Femur (tissue), 1 donor: ENCODE results near the gene STK35.

ENCODE experiments used
- DNase-seq: peaks from one replicate; pipeline ENCODE4 v3.0.0-alpha.2; 2017

The STK35 gene

GRCh38 chr20:2108498-2108897, 6.9 kb downstream of the STK35 start:
- DNase-seq = no peak

GRCh38 chr20:2108987-2109386, 7.4 kb downstream of the STK35 start:
- no peak for DNase-seq

DNA sequence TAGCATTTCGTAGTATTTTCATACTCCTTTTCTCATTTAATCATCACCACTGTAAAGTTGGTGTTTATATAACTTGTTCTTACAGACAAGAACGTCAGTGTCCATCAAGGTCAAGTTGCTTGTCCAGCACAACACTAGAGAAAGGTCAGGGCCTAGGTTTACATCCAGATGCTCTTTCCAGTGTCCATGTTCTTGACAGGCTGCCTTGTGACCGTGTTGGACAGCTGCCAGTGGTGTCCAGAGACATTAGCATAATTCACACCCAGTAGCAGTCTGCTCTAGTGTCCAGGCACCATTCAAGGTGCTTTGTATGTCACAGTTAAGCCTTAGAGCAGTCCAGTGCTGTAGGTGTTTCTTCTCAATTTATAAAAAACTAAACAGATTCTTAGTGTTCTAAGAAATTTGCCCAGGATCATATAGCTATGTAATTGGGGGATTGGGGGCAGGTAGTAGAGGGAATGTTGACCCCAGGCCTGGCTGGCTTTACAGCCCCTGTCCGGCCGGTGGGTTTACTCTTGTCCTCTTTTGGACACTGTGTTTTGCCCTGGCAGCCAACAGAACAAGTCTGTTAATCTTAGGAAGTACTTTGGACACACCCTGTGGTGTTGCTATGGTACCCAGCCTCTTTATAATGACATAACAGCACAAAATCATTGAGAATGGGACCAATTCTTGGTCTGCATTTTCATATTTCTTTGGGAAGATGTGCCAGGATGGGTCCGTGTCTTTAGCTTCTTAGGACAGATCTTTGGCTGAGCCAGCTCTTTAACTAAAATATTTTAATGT, 8.0 kb downstream of the STK35 start:
- peak; percentile 43 for DNase-seq

DNA sequence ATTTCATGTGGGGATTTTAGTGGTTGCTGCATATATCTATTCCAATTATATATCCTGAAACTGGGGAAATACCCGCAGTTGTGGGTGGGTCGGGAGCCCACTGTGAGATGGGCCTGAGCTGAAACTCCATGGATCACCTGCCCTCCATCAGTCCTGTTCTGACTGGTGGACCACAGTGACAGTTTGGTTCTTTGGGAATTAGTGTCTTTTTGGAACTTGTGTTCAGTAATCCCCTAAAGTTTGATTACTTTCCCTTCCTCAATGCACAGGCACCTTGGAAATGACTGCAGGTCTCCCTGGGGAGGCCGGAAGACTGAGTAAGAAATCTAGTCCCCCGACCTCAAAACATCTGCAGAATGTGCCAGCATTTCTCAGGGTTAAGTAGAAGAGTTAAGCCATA, 11.3 kb downstream of the STK35 start:
- no peak for DNase-seq

DNA sequence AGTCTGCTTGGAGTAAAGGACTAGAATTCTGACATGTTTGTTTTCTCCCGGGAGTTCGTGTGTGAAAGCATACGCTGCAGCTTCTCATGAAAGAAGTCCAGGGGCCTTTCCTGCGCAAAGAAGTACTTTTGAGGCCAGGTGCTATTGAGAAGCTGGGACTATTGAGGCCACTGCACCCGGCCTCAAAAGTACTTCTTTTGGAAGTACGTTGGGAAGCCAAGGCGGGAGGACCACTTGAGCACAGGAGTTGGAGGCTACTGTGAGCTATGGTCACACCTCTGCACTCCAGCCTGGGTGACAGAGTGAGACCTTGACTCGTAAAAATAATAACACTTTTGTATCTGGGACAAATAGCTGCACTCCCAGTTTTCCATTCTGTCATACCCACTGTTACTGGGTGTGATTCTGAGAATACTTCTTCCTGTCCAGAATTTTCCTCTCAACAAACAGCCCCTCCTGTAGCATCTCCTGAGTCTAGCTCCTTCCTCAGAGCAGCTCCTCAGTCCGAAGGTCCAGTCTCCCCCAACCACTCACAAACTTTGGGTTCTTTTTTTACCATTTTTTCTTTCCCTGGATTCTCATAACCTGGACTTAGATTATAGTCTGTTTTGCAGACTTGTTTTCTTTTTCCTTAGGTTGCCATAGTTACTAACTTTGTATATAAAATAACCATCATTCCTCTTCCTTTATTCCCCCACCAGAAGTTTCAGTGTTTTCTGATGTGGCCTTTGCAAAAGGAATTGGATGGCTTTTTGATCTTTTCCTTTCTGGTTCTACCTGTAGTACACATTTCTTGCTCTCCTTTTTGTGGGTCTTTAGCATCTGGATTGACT, 12.7 kb downstream of the STK35 start:
- no peak for DNase-seq

DNA sequence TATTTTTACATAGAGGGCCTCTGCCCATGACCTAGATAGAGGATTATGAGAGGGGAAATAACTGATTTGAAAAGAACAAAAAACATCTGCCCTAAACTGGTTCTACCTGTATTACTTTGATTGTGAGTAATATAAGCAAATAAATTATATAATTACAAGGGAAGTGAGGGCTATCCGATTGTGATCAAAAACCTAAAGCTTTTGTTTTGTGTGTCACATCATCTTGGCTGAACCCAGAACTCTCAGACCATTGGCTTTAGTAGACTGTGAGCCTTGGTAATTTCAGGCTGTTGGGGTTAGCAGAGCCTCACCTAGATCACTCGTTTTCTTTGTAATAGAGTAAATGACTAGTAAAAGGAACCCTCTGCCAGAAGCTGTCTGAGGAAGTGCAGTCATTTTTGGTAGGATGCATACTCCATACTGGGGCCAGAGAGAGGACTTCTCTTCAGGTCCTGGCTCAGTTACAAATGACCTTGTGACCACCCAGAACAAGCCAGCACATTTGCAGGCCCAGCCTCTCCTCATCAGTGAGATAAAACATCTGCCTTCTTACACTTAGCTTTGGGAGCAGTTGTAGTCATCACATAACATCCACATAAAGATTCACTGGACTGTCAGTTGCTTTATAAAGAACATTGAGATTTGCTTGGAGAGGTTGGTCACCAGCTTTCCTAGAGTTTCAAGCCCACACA, 13.5 kb downstream of the STK35 start:
- DNase-seq = peak; percentile 40

GRCh38 chr20:2116170-2116940, 14.7 kb downstream of the STK35 start:
- no peak for DNase-seq

GRCh38 chr20:2118783-2119182, 17.2 kb downstream of the STK35 start:
- DNase-seq = no peak

DNA sequence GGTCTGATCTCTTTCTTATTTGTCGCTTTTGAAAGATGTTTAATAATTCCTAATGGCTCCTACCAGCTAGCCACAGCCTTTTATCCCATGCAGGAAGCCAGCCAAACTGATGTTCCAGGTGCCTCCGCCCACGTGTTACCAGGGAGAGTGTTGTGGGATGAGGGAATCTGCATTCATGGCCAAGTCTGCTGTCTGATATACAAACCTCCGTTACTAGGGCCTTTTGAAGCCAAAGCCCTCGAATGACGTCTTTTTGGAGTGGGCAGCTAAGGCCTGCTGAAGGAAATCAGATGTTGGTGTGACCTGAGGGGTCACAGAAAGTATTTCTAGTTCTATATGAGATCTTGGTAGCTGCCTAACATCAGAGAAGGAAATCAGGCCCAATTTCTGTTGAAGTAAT, 21.3 kb downstream of the STK35 start:
- peak; percentile 37 for DNase-seq

GRCh38 chr20:2123720-2124119, 22.1 kb downstream of the STK35 start:
- DNase-seq = no peak

- DNase-seq = no peak
Observed at GRCh38 chr20:2124564-2125213, 23.1 kb downstream of the STK35 start.

DNA sequence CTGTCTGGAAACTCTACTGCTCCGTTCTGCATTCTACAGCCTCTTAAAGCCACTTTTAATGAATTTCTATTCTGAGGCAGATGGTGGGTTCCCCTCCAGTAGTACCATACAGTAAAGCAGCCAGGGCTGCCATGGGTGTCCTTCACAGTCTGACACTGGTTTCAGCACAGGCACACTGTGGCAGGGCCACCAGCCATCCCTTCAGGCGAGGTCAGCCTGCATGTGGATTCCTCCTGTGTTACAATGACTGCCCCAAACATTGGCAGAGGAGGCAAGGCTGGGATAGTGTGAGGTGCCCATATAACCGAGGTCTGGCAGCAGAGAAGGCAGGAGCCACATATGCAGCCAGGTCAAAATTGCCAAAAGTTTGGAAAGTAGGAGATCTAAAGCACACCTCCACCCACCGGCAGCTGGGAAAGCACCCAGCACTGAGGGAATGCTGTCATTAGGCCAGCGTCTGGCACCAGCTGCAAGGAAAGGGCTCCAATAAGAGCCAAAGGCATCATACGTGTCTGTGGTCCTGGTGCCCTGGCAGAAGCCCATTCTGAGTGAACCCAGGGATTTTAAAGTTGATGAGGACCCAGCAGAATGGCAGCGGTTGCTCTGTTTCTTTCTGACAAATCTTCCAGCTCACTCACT, 24.0 kb downstream of the STK35 start:
- DNase-seq = no peak

DNA sequence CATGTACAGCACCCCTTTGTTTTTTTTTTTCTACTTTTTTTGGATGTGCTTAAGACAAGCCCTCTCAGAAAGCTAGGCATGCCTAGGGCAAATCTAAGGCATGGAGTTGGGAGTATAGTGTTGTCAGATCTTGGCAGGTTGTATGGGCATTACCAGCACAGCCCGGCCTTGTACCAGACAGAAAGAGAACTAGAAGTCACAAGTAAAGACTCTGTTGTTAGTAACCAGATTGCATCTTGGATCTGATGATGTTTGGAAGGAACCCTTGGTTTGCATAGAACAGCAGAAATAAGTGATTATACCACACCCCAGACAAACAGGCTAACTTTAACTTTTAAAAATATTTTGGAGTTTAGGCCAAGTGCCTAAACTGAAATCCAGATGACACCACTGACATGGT, 25.6 kb downstream of the STK35 start:
- no peak for DNase-seq

- DNase-seq = no peak
Observed at GRCh38 chr20:2128542-2128941, 26.9 kb downstream of the STK35 start.

- no peak for DNase-seq
Observed at GRCh38 chr20:2130062-2130591, 28.5 kb downstream of the STK35 start.

DNA sequence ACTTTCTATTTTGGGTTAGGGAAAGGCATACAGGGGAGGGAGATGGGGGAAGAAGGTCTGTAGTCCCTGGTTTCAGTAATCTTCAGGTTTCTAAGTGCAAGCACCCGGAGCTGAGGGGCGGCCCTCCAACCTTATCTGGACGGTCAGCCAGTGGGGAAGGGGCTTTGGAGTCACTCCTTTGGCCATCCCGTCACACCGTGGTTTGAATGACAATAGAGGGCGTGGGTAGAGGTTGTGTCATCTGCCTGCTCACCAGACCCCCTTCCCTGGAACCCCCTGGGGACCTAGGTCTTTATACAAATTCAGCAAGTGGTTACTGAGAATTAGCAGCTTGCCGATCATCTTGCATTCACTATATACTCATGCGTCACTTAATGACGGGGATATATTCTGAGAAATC, 29.1 kb downstream of the STK35 start:
- no peak for DNase-seq

DNA sequence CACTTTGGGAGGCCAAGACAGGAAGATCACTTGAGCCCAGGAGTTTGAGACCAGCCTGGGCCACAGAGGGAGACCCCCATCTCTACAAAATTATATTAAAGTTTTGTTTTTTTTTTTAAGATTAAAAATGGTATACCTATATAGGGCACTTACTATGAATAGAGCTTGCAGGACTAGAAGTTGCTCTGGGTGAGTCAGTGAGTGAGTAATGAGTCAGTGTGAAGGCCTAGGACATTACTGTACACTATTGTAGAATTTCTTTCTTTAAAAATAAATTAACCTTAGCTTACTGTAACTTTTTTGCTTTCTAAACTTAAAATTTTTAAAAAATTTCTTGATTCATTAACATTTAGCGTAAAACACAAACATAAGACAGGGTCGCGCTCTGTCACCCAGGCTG, 29.7 kb downstream of the STK35 start:
- no peak for DNase-seq

DNA sequence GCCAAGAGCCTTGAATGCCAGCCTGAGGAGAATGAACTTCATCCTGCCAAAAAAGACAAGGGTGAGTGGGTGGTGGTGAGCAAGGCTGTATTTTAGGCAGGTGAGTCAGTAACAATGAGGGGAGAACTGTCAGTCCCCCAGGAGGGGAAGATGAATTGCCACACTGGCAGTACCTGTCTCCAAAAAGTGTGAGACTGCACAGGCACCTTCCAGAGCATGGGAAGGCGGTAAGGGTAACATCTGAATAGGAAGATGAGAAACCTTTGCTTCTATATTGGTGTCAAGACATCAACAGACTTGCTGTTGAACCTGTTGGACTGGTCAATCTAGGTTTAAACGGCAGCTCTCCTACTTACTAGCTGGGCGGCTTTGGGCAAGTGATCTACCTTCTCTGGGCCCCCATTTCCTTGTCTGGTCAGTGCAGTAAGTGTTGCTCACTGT, 30.9 kb downstream of the STK35 start:
- no peak for DNase-seq

DNA sequence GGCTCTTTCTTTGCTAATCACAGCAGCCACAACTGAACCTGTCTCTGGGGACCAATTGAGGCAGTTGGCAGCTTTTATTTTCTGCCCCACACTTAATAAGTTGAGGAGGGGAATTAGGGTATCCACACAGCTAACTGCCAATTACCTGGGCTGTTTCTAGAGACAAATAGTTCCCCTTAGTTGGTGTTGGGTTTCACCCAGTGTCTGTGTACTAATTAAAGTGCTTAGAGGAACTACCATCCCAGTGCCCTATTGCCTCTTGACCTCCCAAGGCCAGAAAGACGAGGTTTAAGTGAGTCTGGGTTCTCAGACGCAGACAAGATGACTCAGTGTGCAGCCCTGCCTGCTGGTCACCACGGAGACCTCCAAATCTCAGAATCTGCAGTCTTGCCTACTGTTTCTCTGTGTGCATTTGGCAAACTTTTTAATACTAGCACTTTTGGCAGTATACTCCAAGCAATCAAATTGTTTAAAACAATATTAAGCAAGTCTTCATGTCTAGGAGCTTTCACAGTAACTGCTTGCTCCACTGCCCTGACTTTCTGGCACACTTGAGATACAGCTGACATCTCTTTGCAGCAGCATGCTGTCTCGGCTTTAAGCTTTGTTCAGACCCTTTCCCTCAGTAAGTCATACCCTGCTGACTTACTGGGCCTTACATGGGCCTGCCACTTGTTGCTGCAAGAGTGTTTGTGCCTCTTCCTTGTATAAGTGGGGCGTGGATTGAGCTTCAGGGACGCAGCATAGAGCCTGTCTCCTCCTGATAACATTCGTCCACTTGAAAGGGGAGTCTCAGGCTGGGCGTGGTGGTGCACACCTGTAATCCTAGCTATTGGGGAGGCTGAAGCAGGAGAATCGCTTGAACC, 31.9 kb downstream of the STK35 start:
- DNase-seq = no peak

GRCh38 chr20:2135013-2135412, 33.4 kb downstream of the STK35 start:
- no peak for DNase-seq
